Mesenchymal stem cell (in vitro differentiated cells and primary cell): Measurements from ENCODE around the gene CSNK1G3.
"Not testable (repeated sequence)": the region's sequence is repeated elsewhere in the genome, so short reads cannot be mapped to it uniquely, and the experiment has no call there.

Experiments
- DNase-seq: peaks from one replicate; pipeline ENCODE4 v3.0.0-alpha.2; 2013
- H2AFZ ChIP-seq: one replicate; pipeline ENCODE4 v1.6.1; 2013; ENCODE audit warnings: low read depth, mild to moderate bottlenecking, control low read depth, inconsistent platforms, low read length, moderate library complexity
- H2AK5ac ChIP-seq: 2 replicates; pipeline ENCODE4 v1.6.1; 2013; ENCODE audit warnings: low read length, moderate library complexity, mild to moderate bottlenecking, inconsistent platforms; ENCODE audit not compliant: severe bottlenecking
- H2BK120ac ChIP-seq: one replicate; pipeline ENCODE4 v1.6.1; 2013; ENCODE audit warnings: low read depth, mild to moderate bottlenecking, inconsistent platforms, low read length, moderate library complexity
- H2BK12ac ChIP-seq, 2 experiments: one replicate each; pipeline ENCODE4 v1.6.1; 2013; ENCODE audit warnings: inconsistent platforms in 2 of 2, low read length in 2 of 2, mild to moderate bottlenecking in 2 of 2, moderate library complexity in 2 of 2, control low read depth in 1 of 2
- H2BK15ac ChIP-seq: one replicate; pipeline ENCODE4 v1.6.1; 2013; ENCODE audit warnings: mild to moderate bottlenecking, low read depth, inconsistent platforms; ENCODE audit not compliant: poor library complexity, severe bottlenecking
- H2BK5ac ChIP-seq: 2 replicates; pipeline ENCODE4 v1.6.1; 2013; ENCODE audit warnings: low read depth, mild to moderate bottlenecking, low read length, control low read depth, inconsistent platforms; ENCODE audit not compliant: poor library complexity, severe bottlenecking
- H3K14ac ChIP-seq, 2 experiments: one replicate each; pipeline ENCODE4 v1.6.1; 2013; ENCODE audit warnings: inconsistent platforms in 2 of 2, low read length in 2 of 2, control low read depth in 1 of 2, mild to moderate bottlenecking in 1 of 2, moderate library complexity in 1 of 2
- H3K18ac ChIP-seq, 2 experiments: one replicate each; pipeline ENCODE4 v1.6.1; 2013; ENCODE audit warnings: inconsistent platforms in 2 of 2, low read length in 2 of 2, control low read depth in 1 of 2, low read depth in 1 of 2, mild to moderate bottlenecking in 1 of 2
- H3K23ac ChIP-seq, 2 experiments: one replicate each; pipeline ENCODE4 v1.6.1; 2013; ENCODE audit warnings: inconsistent platforms in 2 of 2, low read length in 2 of 2, mild to moderate bottlenecking in 2 of 2, moderate library complexity in 2 of 2, control low read depth in 1 of 2
- H3K27ac ChIP-seq: 2 replicates; pipeline ENCODE4 v1.5.1; 2013; ENCODE audit warnings: mild to moderate bottlenecking, moderate library complexity, low read length, control low read depth, inconsistent platforms; ENCODE audit not compliant: poor library complexity, severe bottlenecking
- H3K27me3 ChIP-seq, 2 experiments: 2 replicates each; pipeline versions ENCODE4 v1.6.1 to v1.7.0; 2013; ENCODE audit warnings: low read length in 2 of 2, mild to moderate bottlenecking in 2 of 2, moderate library complexity in 2 of 2, control low read depth in 1 of 2, inconsistent platforms in 1 of 2; ENCODE audit not compliant: control insufficient read depth in 1 of 2, insufficient read depth in 1 of 2
- H3K36me3 ChIP-seq, 2 experiments: 2 replicates each; pipeline versions ENCODE4 v1.6.1 to v1.7.0; 2013; ENCODE audit warnings: low read length in 2 of 2, control low read depth in 1 of 2, inconsistent platforms in 1 of 2, low read depth in 1 of 2, mild to moderate bottlenecking in 1 of 2; ENCODE audit not compliant: insufficient read depth in 2 of 2, control insufficient read depth in 1 of 2
- H3K4ac ChIP-seq, 2 experiments: one replicate each; pipeline ENCODE4 v1.6.1; 2013; ENCODE audit warnings: inconsistent platforms in 2 of 2, low read length in 2 of 2, mild to moderate bottlenecking in 2 of 2, moderate library complexity in 2 of 2, control low read depth in 1 of 2, low read depth in 1 of 2
- H3K4me1 ChIP-seq: 2 replicates; pipeline ENCODE4 v1.6.1; 2013; ENCODE audit warnings: low read depth, low read length, control low read depth; ENCODE audit not compliant: control insufficient read depth, insufficient read depth
- H3K4me2 ChIP-seq: 2 replicates; pipeline ENCODE4 v1.6.1; 2013; ENCODE audit warnings: low read length, mild to moderate bottlenecking, inconsistent platforms; ENCODE audit not compliant: poor library complexity, severe bottlenecking
- H3K4me3 ChIP-seq, 2 experiments: 2 replicates each; pipeline versions ENCODE4 v1.5.1 to v1.7.0; 2013; ENCODE audit warnings: low read length in 2 of 2, mild to moderate bottlenecking in 2 of 2, control low read depth in 1 of 2, low read depth in 1 of 2; ENCODE audit not compliant: insufficient read depth in 1 of 2
- H3K79me1 ChIP-seq: replicated peaks from 2 replicates; pipeline ENCODE4 v1.6.1; 2013; ENCODE audit warnings: mild to moderate bottlenecking, control low read depth, low read length, inconsistent platforms; ENCODE audit not compliant: poor library complexity, severe bottlenecking
- H3K9ac ChIP-seq: 2 replicates; pipeline ENCODE4 v1.7.0; 2013; ENCODE audit warnings: mild to moderate bottlenecking, low read length, moderate library complexity
- H3K9me3 ChIP-seq: 2 replicates; pipeline ENCODE4 v1.7.0; 2013; ENCODE audit warnings: mild to moderate bottlenecking, low read length; ENCODE audit not compliant: control insufficient read depth
- H4K8ac ChIP-seq: one replicate; pipeline ENCODE4 v1.6.1; 2013; ENCODE audit warnings: inconsistent platforms, mild to moderate bottlenecking, low read length, moderate library complexity
- H4K91ac ChIP-seq: one replicate; pipeline ENCODE4 v1.6.1; 2013; ENCODE audit warnings: mild to moderate bottlenecking, low read length, inconsistent platforms
- WGBS: methylation state at CpG from one replicate; pipeline ENCODE4 v1.1.7; 2013; ENCODE audit warnings: mixed read lengths; 5-methylcytosine and 5-hydroxymethylcytosine counted together

The CSNK1G3 gene

DNA sequence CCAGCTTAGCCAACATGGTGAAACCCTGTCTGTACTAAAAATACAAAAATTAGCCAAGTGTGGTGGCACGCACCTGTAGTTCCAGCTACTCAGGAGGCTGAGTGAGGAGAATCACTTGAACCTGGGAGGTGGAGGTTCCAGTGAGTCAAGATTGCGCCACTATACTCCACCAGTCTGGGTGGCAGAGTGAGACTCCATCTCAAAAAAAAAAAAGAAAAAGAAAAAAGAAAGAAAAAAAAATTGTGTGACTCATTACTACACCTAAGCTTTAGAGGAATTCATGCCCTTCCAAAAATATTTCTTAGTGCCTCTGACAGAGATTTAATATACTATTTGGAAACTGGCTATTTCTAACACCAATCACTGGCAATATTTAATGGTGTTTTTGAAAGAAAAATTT lies 16.8 kb upstream of the CSNK1G3 start:
- H2BK12ac ChIP-seq, H3K4me2 ChIP-seq, H3K4me3 ChIP-seq, H3K23ac ChIP-seq, H3K14ac ChIP-seq, H3K4ac ChIP-seq, H2AFZ ChIP-seq, H3K9me3 ChIP-seq, H4K91ac ChIP-seq, H3K27me3 ChIP-seq, DNase-seq, H4K8ac ChIP-seq, H2BK15ac ChIP-seq, H2AK5ac ChIP-seq, H2BK120ac ChIP-seq, H3K18ac ChIP-seq, H3K27ac ChIP-seq, H3K79me1 ChIP-seq, H2BK5ac ChIP-seq, H3K4me1 ChIP-seq, H3K36me3 ChIP-seq, H3K9ac ChIP-seq: not testable (repeated sequence)
- WGBS, result 100% methylated on average over 1 of the region's 2 CpGs

DNA sequence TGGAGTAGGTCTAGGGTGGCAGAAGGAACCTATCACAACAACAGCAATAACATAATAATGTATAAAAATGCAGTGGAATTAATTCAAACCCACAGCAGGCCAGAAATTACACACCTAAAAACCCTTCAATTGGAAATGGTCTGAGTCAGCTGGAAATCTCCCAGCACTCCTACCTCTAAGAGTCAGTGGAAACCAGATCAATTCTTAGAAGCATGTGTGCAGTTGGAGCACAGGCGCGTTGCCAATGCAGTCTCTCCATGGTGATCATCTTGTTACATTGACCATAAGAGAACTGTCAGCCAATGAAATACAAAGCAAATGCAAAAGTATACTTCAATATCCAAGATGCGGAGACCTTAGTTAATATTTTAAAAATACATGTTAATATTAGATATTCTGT lies 15.1 kb upstream of the CSNK1G3 start:
- no peak overlapping the region for H3K4me3 ChIP-seq
- no peaks in the 10 kb centered on the region for H3K9me3 ChIP-seq
- H4K91ac ChIP-seq, result no peak overlapping the region

GRCh38 chr5:123500471-123500870 lies 11.5 kb upstream of the CSNK1G3 start:
- no peak for DNase-seq
- Histone ChIP-seq H3K27me3 (no peaks in the 10 kb centered on the region), H3K27ac (no peak overlapping the region), H2BK12ac (no peak overlapping the region), H2BK5ac (no peak overlapping the region), H2BK15ac (no peak overlapping the region), H4K91ac (no peak overlapping the region), H2BK120ac (no peak overlapping the region), H3K4ac (no peak overlapping the region), H3K4me1 (no peaks in the 10 kb centered on the region), H2AK5ac (no peak overlapping the region), H3K9ac (no peak overlapping the region), H3K36me3 (no peaks in the 10 kb centered on the region), H4K8ac (no peak overlapping the region), H3K79me1 (no peaks in the 10 kb centered on the region), H2AFZ (no peak overlapping the region), H3K18ac (no peak overlapping the region), H3K14ac (no peak overlapping the region), H3K4me2 (no peak overlapping the region), H3K9me3 (no peaks in the 10 kb centered on the region), H3K4me3 (no peak overlapping the region), H3K23ac (no peak overlapping the region)
- WGBS, result 92% methylated on average over 2 of the region's 4 CpGs

More for the DNA sequence above, 15.1 kb upstream of the CSNK1G3 start:
- H3K4ac ChIP-seq, result no peak overlapping the region
- H2BK12ac ChIP-seq, result no peak overlapping the region
- no peaks in the 10 kb centered on the region for H3K4me1 ChIP-seq
- H2AFZ ChIP-seq, result no peak overlapping the region
- no peak overlapping the region for H3K27ac ChIP-seq
- no peak for DNase-seq
- H3K9ac ChIP-seq, result peak overlapping the region; percentile 61
- 100% methylated on average over 2 of the region's 3 CpGs for WGBS
- no peak overlapping the region for H3K18ac ChIP-seq
- H4K8ac ChIP-seq, result no peak overlapping the region
- H3K4me2 ChIP-seq, result no peak overlapping the region
- H3K23ac ChIP-seq, result no peak overlapping the region
- no peaks in the 10 kb centered on the region for H3K27me3 ChIP-seq
- no peak overlapping the region for H2BK5ac ChIP-seq
- H3K36me3 ChIP-seq, result no peaks in the 10 kb centered on the region
- H3K79me1 ChIP-seq, result no peaks in the 10 kb centered on the region
- H2BK15ac ChIP-seq, result no peak overlapping the region
- H2BK120ac ChIP-seq, result no peak overlapping the region
- no peak overlapping the region for H3K14ac ChIP-seq
- H2AK5ac ChIP-seq, result no peak overlapping the region

GRCh38 chr5:123502120-123502519 lies 9.9 kb upstream of the CSNK1G3 start:
- H2AK5ac ChIP-seq, result no peak overlapping the region
- H3K79me1 ChIP-seq, result no peaks in the 10 kb centered on the region
- no peak for DNase-seq
- no peak overlapping the region for H3K27ac ChIP-seq
- no peak overlapping the region for H3K4me3 ChIP-seq
- H2BK5ac ChIP-seq, result no peak overlapping the region
- H3K18ac ChIP-seq, result no peak overlapping the region
- no peak overlapping the region for H2BK120ac ChIP-seq
- H3K9me3 ChIP-seq, result no peaks in the 10 kb centered on the region
- H4K8ac ChIP-seq, result no peak overlapping the region
- no peak overlapping the region for H2BK15ac ChIP-seq
- H3K9ac ChIP-seq, result no peak overlapping the region
- H3K4ac ChIP-seq, result no peak overlapping the region
- no peaks in the 10 kb centered on the region for H3K27me3 ChIP-seq
- no peak overlapping the region for H2AFZ ChIP-seq
- no CpG with 5 or more reads among the region's 3 CpGs for WGBS
- H3K23ac ChIP-seq, result no peak overlapping the region
- no peaks in the 10 kb centered on the region for H3K4me1 ChIP-seq
- H3K4me2 ChIP-seq, result no peak overlapping the region
- H3K14ac ChIP-seq, result no peak overlapping the region
- H2BK12ac ChIP-seq, result no peak overlapping the region
- H3K36me3 ChIP-seq, result no peaks in the 10 kb centered on the region
- no peak overlapping the region for H4K91ac ChIP-seq
